ENCODE results near the gene FBXO7.
A peak's percentile ranks its signal among the peaks of the same experiment; 100 is the strongest.

Gene FBXO7

GRCh38 chr22:32531931-32532819 is 57.6 kb downstream of the FBXO7 start:
- peak; percentile 96 for DNase-seq
- no peak overlapping the region for H2BK120ac ChIP-seq (ENCODE audit: low read depth, low read length)
- H3K4me1 ChIP-seq (ENCODE audit: control insufficient read depth, low read depth, low read length), result no peaks in the 10 kb centered on the region
- no peak overlapping the region for H3K23ac ChIP-seq (ENCODE audit: low read length)
- H3K4me2 ChIP-seq (ENCODE audit: low read length), result no peak overlapping the region
- H3K18ac ChIP-seq (ENCODE audit: low read length), result peak overlapping the region; percentile 62
- no peak overlapping the region for H2AK5ac ChIP-seq (ENCODE audit: low read length)
- H2BK15ac ChIP-seq (replicated peaks; ENCODE audit: low read depth), result no peak overlapping the region
- H3K56ac ChIP-seq (ENCODE audit: low read length), result peak overlapping the region; percentile 56
- no peaks in the 10 kb centered on the region for H3K79me2 ChIP-seq (ENCODE audit: control insufficient read depth, insufficient read depth, low read length)
- H3K27me3 ChIP-seq (ENCODE audit: insufficient read depth, low read length, poor library complexity), result no peaks in the 10 kb centered on the region
- WGBS (ENCODE audit: extremely low coverage, insufficient coverage, low lambda C conversion rate), result no CpG with 5 or more reads among the region's 19 CpGs
- H3K4ac ChIP-seq (ENCODE audit: low read depth, low read length), result no peak overlapping the region
- no peak overlapping the region for H4K5ac ChIP-seq (ENCODE audit: low read length)
- H3K4me3 ChIP-seq (ENCODE audit: low read length), result no peak overlapping the region
- peak overlapping the region; percentile 25 for H3K9ac ChIP-seq (ENCODE audit: low read length)
- H4K8ac ChIP-seq (ENCODE audit: low read depth, low read length), result no peak overlapping the region
- H3K79me1 ChIP-seq (ENCODE audit: low read length), result no peaks in the 10 kb centered on the region
- H3K36me3 ChIP-seq (ENCODE audit: control insufficient read depth, insufficient read depth, low read length), result no peaks in the 10 kb centered on the region
- no peak overlapping the region for H2BK5ac ChIP-seq (ENCODE audit: low read length)
- H3K27ac ChIP-seq (ENCODE audit: low read depth, low read length), result peak overlapping the region; percentile 71

- Histone ChIP-seq H3K27ac (ENCODE audit: low read depth, low read length) (no peak overlapping the region), H3K9ac (ENCODE audit: low read length) (no peak overlapping the region), H3K23ac (ENCODE audit: low read length) (no peak overlapping the region), H3K4ac (ENCODE audit: low read depth, low read length) (no peak overlapping the region), H3K18ac (ENCODE audit: low read length) (no peak overlapping the region), H2BK15ac (replicated peaks; ENCODE audit: low read depth) (no peak overlapping the region), H2BK5ac (ENCODE audit: low read length) (no peak overlapping the region), H2BK120ac (ENCODE audit: low read depth, low read length) (no peak overlapping the region), H3K79me1 (ENCODE audit: low read length) (no peaks in the 10 kb centered on the region), H4K8ac (ENCODE audit: low read depth, low read length) (no peak overlapping the region), H3K36me3 (ENCODE audit: control insufficient read depth, insufficient read depth, low read length) (no peaks in the 10 kb centered on the region), H4K5ac (ENCODE audit: low read length) (no peak overlapping the region), H2AK5ac (ENCODE audit: low read length) (no peak overlapping the region), H3K56ac (ENCODE audit: low read length) (no peak overlapping the region), H3K4me1 (ENCODE audit: control insufficient read depth, low read depth, low read length) (no peaks in the 10 kb centered on the region), H3K27me3 (ENCODE audit: insufficient read depth, low read length, poor library complexity) (no peaks in the 10 kb centered on the region), H3K4me2 (ENCODE audit: low read length) (no peak overlapping the region), H3K79me2 (ENCODE audit: control insufficient read depth, insufficient read depth, low read length) (no peaks in the 10 kb centered on the region), H3K4me3 (ENCODE audit: low read length) (no peak overlapping the region)
- no peak for DNase-seq
- no CpG with 5 or more reads among the region's 10 CpGs for WGBS (ENCODE audit: extremely low coverage, insufficient coverage, low lambda C conversion rate)
Measured at GRCh38 chr22:32532820-32533128, 58.2 kb downstream of the FBXO7 start.

- Histone ChIP-seq H3K4me2 (ENCODE audit: low read length) (no peak overlapping the region), H3K23ac (ENCODE audit: low read length) (no peak overlapping the region), H4K8ac (ENCODE audit: low read depth, low read length) (no peak overlapping the region), H3K4me1 (ENCODE audit: control insufficient read depth, low read depth, low read length) (no peaks in the 10 kb centered on the region), H3K4ac (ENCODE audit: low read depth, low read length) (no peak overlapping the region), H2BK120ac (ENCODE audit: low read depth, low read length) (no peak overlapping the region), H3K79me1 (ENCODE audit: low read length) (no peaks in the 10 kb centered on the region), H4K5ac (ENCODE audit: low read length) (no peak overlapping the region), H3K18ac (ENCODE audit: low read length) (no peak overlapping the region), H3K4me3 (ENCODE audit: low read length) (no peak overlapping the region), H3K27ac (ENCODE audit: low read depth, low read length) (no peak overlapping the region), H3K56ac (ENCODE audit: low read length) (no peak overlapping the region), H3K9ac (ENCODE audit: low read length) (no peak overlapping the region), H3K36me3 (ENCODE audit: control insufficient read depth, insufficient read depth, low read length) (no peaks in the 10 kb centered on the region), H2BK15ac (replicated peaks; ENCODE audit: low read depth) (no peak overlapping the region), H3K27me3 (ENCODE audit: insufficient read depth, low read length, poor library complexity) (no peaks in the 10 kb centered on the region), H2BK5ac (ENCODE audit: low read length) (no peak overlapping the region), H3K79me2 (ENCODE audit: control insufficient read depth, insufficient read depth, low read length) (no peaks in the 10 kb centered on the region), H2AK5ac (ENCODE audit: low read length) (no peak overlapping the region)
- DNase-seq, result no peak
- no CpG with 5 or more reads among the region's 15 CpGs for WGBS (ENCODE audit: extremely low coverage, insufficient coverage, low lambda C conversion rate)
Measured at GRCh38 chr22:32533265-32534111, 58.9 kb downstream of the FBXO7 start.

GRCh38 chr22:32534252-32535235 is 59.9 kb downstream of the FBXO7 start:
- H3K27ac ChIP-seq (ENCODE audit: low read depth, low read length), result no peak overlapping the region
- no peak overlapping the region for H2AK5ac ChIP-seq (ENCODE audit: low read length)
- no peak for DNase-seq
- no peak overlapping the region for H2BK15ac ChIP-seq (replicated peaks; ENCODE audit: low read depth)
- H3K4ac ChIP-seq (ENCODE audit: low read depth, low read length), result no peak overlapping the region
- no peak overlapping the region for H4K8ac ChIP-seq (ENCODE audit: low read depth, low read length)
- no peak overlapping the region for H4K5ac ChIP-seq (ENCODE audit: low read length)
- no peak overlapping the region for H2BK5ac ChIP-seq (ENCODE audit: low read length)
- no peaks in the 10 kb centered on the region for H3K4me1 ChIP-seq (ENCODE audit: control insufficient read depth, low read depth, low read length)
- H3K36me3 ChIP-seq (ENCODE audit: control insufficient read depth, insufficient read depth, low read length), result no peaks in the 10 kb centered on the region
- WGBS (ENCODE audit: extremely low coverage, insufficient coverage, low lambda C conversion rate), result no CpG with 5 or more reads among the region's 15 CpGs
- no peaks in the 10 kb centered on the region for H3K79me1 ChIP-seq (ENCODE audit: low read length)
- no peak overlapping the region for H3K23ac ChIP-seq (ENCODE audit: low read length)
- no peak overlapping the region for H2BK120ac ChIP-seq (ENCODE audit: low read depth, low read length)
- no peak overlapping the region for H3K56ac ChIP-seq (ENCODE audit: low read length)
- H3K79me2 ChIP-seq (ENCODE audit: control insufficient read depth, insufficient read depth, low read length), result no peaks in the 10 kb centered on the region
- no peaks in the 10 kb centered on the region for H3K27me3 ChIP-seq (ENCODE audit: insufficient read depth, low read length, poor library complexity)
- H3K9ac ChIP-seq (ENCODE audit: low read length), result no peak overlapping the region
- no peak overlapping the region for H3K4me3 ChIP-seq (ENCODE audit: low read length)
- H3K18ac ChIP-seq (ENCODE audit: low read length), result no peak overlapping the region
- no peak overlapping the region for H3K4me2 ChIP-seq (ENCODE audit: low read length)

GRCh38 chr22:32535531-32536190 is 61.0 kb downstream of the FBXO7 start:
- H3K18ac ChIP-seq (ENCODE audit: low read length), result no peak overlapping the region
- H3K27ac ChIP-seq (ENCODE audit: low read depth, low read length), result no peak overlapping the region
- no peaks in the 10 kb centered on the region for H3K79me1 ChIP-seq (ENCODE audit: low read length)
- no peak overlapping the region for H4K5ac ChIP-seq (ENCODE audit: low read length)
- no peak overlapping the region for H3K4me2 ChIP-seq (ENCODE audit: low read length)
- H3K4me1 ChIP-seq (ENCODE audit: control insufficient read depth, low read depth, low read length), result no peaks in the 10 kb centered on the region
- H3K36me3 ChIP-seq (ENCODE audit: control insufficient read depth, insufficient read depth, low read length), result no peaks in the 10 kb centered on the region
- no peak overlapping the region for H3K56ac ChIP-seq (ENCODE audit: low read length)
- H3K4me3 ChIP-seq (ENCODE audit: low read length), result no peak overlapping the region
- no peak overlapping the region for H4K8ac ChIP-seq (ENCODE audit: low read depth, low read length)
- H2BK120ac ChIP-seq (ENCODE audit: low read depth, low read length), result no peak overlapping the region
- H3K27me3 ChIP-seq (ENCODE audit: insufficient read depth, low read length, poor library complexity), result no peaks in the 10 kb centered on the region
- WGBS (ENCODE audit: extremely low coverage, insufficient coverage, low lambda C conversion rate), result no CpG with 5 or more reads among the region's 11 CpGs
- no peak for DNase-seq
- H2BK5ac ChIP-seq (ENCODE audit: low read length), result no peak overlapping the region
- H3K4ac ChIP-seq (ENCODE audit: low read depth, low read length), result no peak overlapping the region
- H3K23ac ChIP-seq (ENCODE audit: low read length), result no peak overlapping the region
- H3K9ac ChIP-seq (ENCODE audit: low read length), result no peak overlapping the region
- no peaks in the 10 kb centered on the region for H3K79me2 ChIP-seq (ENCODE audit: control insufficient read depth, insufficient read depth, low read length)
- no peak overlapping the region for H2AK5ac ChIP-seq (ENCODE audit: low read length)
- no peak overlapping the region for H2BK15ac ChIP-seq (replicated peaks; ENCODE audit: low read depth)
